ENCODE data around the gene CAVIN3.

GRCh38 chr11:6357222-6357621, 36.9 kb upstream of the CAVIN3 start:
- TF ChIP-seq CREB3 (tag; conservative IDR thresholded peaks at IDR 0.05; ENCODE audit: low read depth) (no peak), FOXJ3 (CRISPR knock-in tag; IDR thresholded peaks at IDR 0.05) (no peak), KDM1A (IDR thresholded peaks at IDR 0.05) (peak; percentile 58 to 66; a peak in 3 of 4 replicates), BRD4 (IDR thresholded peaks at IDR 0.05) (no peak), POLR2AphosphoS5 (IDR thresholded peaks at IDR 0.05; ENCODE audit: control insufficient read depth, insufficient read depth, low read depth, low read length) (no peak), UBTF (IDR thresholded peaks at IDR 0.05; ENCODE audit: borderline replicate concordance in 1 of 2, low read depth in 2 of 2, low read length in 2 of 2) (no peak), BACH1 (tag; IDR thresholded peaks at IDR 0.05) (no peak), CTCF (IDR thresholded peaks at IDR 0.05 in 2 of 3, conservative IDR thresholded peaks at IDR 0.05 in 1 of 3; ENCODE audit: insufficient read depth in 2 of 3, low read depth in 1 of 3, low read length in 3 of 3) (no peak), ARNT (IDR thresholded peaks at IDR 0.05) (no peak)

Data from K562 (cell line).